ENCODE data around the gene SIGLEC6.
"Not testable (repeated sequence)": the region's sequence is repeated elsewhere in the genome, so short reads cannot be mapped to it uniquely, and the experiment has no call there.

SIGLEC6 gene

GRCh38 chr19:51507192-51507591, 24.3 kb downstream of the SIGLEC6 start:
- TF ChIP-seq, protein P1, sequence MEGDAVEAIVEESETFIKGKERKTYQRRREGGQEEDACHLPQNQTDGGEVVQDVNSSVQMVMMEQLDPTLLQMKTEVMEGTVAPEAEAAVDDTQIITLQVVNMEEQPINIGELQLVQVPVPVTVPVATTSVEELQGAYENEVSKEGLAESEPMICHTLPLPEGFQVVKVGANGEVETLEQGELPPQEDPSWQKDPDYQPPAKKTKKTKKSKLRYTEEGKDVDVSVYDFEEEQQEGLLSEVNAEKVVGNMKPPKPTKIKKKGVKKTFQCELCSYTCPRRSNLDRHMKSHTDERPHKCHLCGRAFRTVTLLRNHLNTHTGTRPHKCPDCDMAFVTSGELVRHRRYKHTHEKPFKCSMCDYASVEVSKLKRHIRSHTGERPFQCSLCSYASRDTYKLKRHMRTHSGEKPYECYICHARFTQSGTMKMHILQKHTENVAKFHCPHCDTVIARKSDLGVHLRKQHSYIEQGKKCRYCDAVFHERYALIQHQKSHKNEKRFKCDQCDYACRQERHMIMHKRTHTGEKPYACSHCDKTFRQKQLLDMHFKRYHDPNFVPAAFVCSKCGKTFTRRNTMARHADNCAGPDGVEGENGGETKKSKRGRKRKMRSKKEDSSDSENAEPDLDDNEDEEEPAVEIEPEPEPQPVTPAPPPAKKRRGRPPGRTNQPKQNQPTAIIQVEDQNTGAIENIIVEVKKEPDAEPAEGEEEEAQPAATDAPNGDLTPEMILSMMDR (IDR thresholded peaks at IDR 0.05; ENCODE audit: low read depth, low read length, missing control alignments): no peak
- no peak overlapping the region for H3K27ac ChIP-seq

DNA sequence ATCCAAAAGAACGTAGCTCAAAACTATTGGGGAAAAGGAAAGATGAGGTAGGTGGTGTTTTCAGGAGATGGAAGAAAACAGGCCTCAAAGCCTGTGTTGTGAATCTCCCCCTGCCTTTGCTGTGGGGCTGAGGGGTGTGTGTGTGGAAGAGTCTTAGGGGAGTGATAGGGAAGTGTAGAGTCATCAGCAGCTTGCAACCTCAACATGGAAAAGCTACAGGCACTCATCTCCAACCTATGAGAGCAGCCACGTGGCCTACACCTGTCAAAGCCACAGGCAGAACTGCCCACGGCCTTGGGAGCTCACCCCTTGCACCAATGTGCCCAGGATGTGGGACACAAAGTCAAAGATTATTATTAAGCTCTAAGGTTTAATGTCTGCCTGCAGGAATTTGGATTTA, 25.6 kb downstream of the SIGLEC6 start:
- no peak overlapping the region for H3K4me3 ChIP-seq (ENCODE audit: low read depth, low read length)
- no peaks in the 10 kb centered on the region for H3K27me3 ChIP-seq (replicated peaks)
- H3K27ac ChIP-seq: no peak overlapping the region
- no peak for DNase-seq
- TF ChIP-seq, protein P1 (IDR thresholded peaks at IDR 0.05; ENCODE audit: low read depth, low read length, missing control alignments): no peak
- in situ Hi-C loops (cut with HindIII; ENCODE audit: low pct_ligation_motif_present, low sequenced_read_pairs): no loop called here
- H3K36me3 ChIP-seq (replicated peaks): no peaks in the 10 kb centered on the region

More at GRCh38 chr19:51507192-51507591, 24.3 kb downstream of the SIGLEC6 start:
- DNase-seq: no peak
- Histone ChIP-seq H3K27me3 (replicated peaks) (no peaks in the 10 kb centered on the region), H3K36me3 (replicated peaks) (no peaks in the 10 kb centered on the region), H3K4me3 (ENCODE audit: low read depth, low read length) (no peak overlapping the region)
- in situ Hi-C loops (cut with HindIII; ENCODE audit: low pct_ligation_motif_present, low sequenced_read_pairs): no loop called here

DNA sequence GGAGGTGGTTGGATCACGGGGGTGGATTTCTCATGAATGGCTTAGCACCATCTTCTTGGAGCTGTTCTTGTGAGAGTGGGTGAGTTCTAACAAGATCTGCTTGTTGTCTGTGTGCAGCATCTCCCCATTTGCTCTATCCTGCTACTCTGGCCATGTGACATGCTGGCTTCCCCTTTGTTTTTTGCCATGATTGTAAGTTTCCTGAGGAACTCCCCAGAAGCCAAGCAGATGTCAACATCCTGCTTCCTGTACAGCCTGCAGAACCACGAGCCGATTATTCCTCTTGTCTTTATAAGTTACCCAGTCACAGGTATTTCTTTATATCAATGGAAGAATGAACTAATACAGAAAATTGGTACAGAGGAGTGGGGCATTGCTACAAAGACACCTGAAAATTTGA, 27.6 kb downstream of the SIGLEC6 start:
- in situ Hi-C loops (cut with HindIII; ENCODE audit: low pct_ligation_motif_present, low sequenced_read_pairs): no loop called here
- Histone ChIP-seq H3K27me3 (replicated peaks) (no peaks in the 10 kb centered on the region), H3K27ac (no peak overlapping the region), H3K4me3 (ENCODE audit: low read depth, low read length) (no peak overlapping the region), H3K36me3 (replicated peaks) (no peaks in the 10 kb centered on the region)
- TF ChIP-seq, protein P1 (IDR thresholded peaks at IDR 0.05; ENCODE audit: low read depth, low read length, missing control alignments): no peak
- no peak for DNase-seq

DNA sequence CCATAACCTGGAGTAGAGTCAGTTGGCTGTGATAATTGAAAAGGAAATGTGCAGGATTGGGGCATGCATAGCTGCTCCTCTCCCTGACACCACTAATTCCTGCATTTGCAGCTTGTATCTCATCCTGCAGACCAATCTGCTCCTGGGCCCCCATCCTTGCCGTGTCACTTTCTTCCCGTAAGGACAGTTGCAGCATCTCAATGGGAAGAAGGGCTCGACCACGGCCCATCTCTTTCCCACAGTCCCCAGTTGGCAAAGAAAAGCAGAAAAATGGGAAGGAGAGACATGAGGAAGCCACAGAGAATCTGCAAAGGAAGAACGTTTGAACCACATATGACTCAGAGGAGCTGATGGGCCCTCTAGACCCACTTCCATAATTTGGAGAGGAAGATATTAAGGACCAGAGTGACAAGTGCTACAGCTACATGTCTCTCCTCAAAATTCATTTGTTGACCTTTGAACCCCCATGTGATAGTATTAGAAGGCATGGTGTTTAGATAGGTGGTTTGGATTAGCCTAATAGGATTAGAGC, 28.1 kb downstream of the SIGLEC6 start:
- Histone ChIP-seq H3K27me3 (replicated peaks) (no peaks in the 10 kb centered on the region), H3K36me3 (replicated peaks) (no peaks in the 10 kb centered on the region), H3K4me3 (ENCODE audit: low read depth, low read length) (no peak overlapping the region), H3K27ac (no peak overlapping the region)
- in situ Hi-C loops (cut with HindIII; ENCODE audit: low pct_ligation_motif_present, low sequenced_read_pairs): no loop called here
- no peak for DNase-seq
- TF ChIP-seq, protein P1 (IDR thresholded peaks at IDR 0.05; ENCODE audit: low read depth, low read length, missing control alignments): no peak

- Histone ChIP-seq H3K27me3 (replicated peaks) (no peaks in the 10 kb centered on the region), H3K4me3 (ENCODE audit: low read depth, low read length) (no peak within 1 kb of the TSS), H3K36me3 (replicated peaks) (no peaks in the 10 kb centered on the region), H3K27ac (no peak within 1 kb of the TSS)
- in situ Hi-C loops (cut with HindIII; ENCODE audit: low pct_ligation_motif_present, low sequenced_read_pairs): no loop called here
- TF ChIP-seq, protein P1 (IDR thresholded peaks at IDR 0.05; ENCODE audit: low read depth, low read length, missing control alignments): no peak
- no peak for DNase-seq
Observed at GRCh38 chr19:51501594-51502263, 29.7 kb downstream of the SIGLEC6 start, which contains the start of gene SIGLEC12. Gene SIGLEC12 (minus strand): TSS chr19:51501800. CDS start chr19:51501733, 67 bp downstream.

GRCh38 chr19:51500931-51501330, 30.5 kb downstream of the SIGLEC6 start:
- H3K27me3 ChIP-seq (replicated peaks); H3K4me3 ChIP-seq (ENCODE audit: low read depth, low read length); H3K36me3 ChIP-seq (replicated peaks); in situ Hi-C loops (cut with HindIII; ENCODE audit: low pct_ligation_motif_present, low sequenced_read_pairs); H3K27ac ChIP-seq; DNase-seq: not testable (repeated sequence)

Measured in brain microvascular endothelial cell (primary cell).